GM23248 (cell line): ENCODE measurements around the gene RNF217. TPM values are rescaled to one million over a fixed set of nuclear protein-coding genes. Genes with fewer than 3 reads are reported as not detected.

Source experiments
- DNase-seq: peaks from one replicate; pipeline ENCODE4 v3.0.0-alpha.2; 2015
- H2AFZ ChIP-seq: fragments of 200-600 bp; sonication (generic); 2 replicates; pipeline ENCODE4 v1.6.1; 2016; ENCODE audit warnings: antibody characterized with exemption
- H3F3A ChIP-seq: fragments of 200-600 bp; sonication (generic); 2 replicates; pipeline ENCODE4 v1.6.1; 2016; ENCODE audit warnings: mild to moderate bottlenecking, antibody characterized with exemption, mixed run types; ENCODE audit not compliant: insufficient read depth
- H3K27ac ChIP-seq: fragments of 200-600 bp; sonication (generic); 2 replicates; pipeline ENCODE4 v1.5.1; 2016; ENCODE audit warnings: mild to moderate bottlenecking
- H3K27me3 ChIP-seq: fragments of 200-600 bp; sonication (generic); replicated peaks from 2 replicates; pipeline ENCODE4 v1.6.1; 2016; ENCODE audit warnings: mild to moderate bottlenecking; ENCODE audit not compliant: insufficient read depth
- H3K36me3 ChIP-seq: fragments of 200-600 bp; sonication (generic); 2 replicates; pipeline ENCODE4 v1.6.1; 2016; ENCODE audit warnings: low read depth, mild to moderate bottlenecking
- H3K4me1 ChIP-seq: fragments of 200-600 bp; sonication (generic); 2 replicates; pipeline ENCODE4 v1.6.1; 2016; ENCODE audit warnings: mild to moderate bottlenecking; ENCODE audit not compliant: insufficient read depth
- H3K4me2 ChIP-seq: fragments of 200-600 bp; sonication (generic); one replicate; pipeline ENCODE4 v1.6.1; 2016; ENCODE audit warnings: mild to moderate bottlenecking; ENCODE audit not compliant: unreplicated experiment
- H3K4me3 ChIP-seq: fragments of 200-600 bp; sonication (generic); 2 replicates; pipeline ENCODE4 v1.5.1; 2016; ENCODE audit warnings: mild to moderate bottlenecking
- H3K79me2 ChIP-seq: fragments of 200-600 bp; sonication (generic); 2 replicates; pipeline ENCODE4 v1.6.1; 2016; ENCODE audit warnings: mild to moderate bottlenecking; ENCODE audit not compliant: insufficient read depth
- H3K9ac ChIP-seq: fragments of 200-600 bp; sonication (generic); 2 replicates; pipeline ENCODE4 v1.6.1; 2016; ENCODE audit warnings: mild to moderate bottlenecking
- H3K9me2 ChIP-seq: fragments of 200-600 bp; sonication (generic); 2 replicates; pipeline ENCODE4 v1.6.1; 2016; ENCODE audit warnings: mixed run types, mild to moderate bottlenecking, moderate library complexity; ENCODE audit not compliant: insufficient read depth
- H3K9me3 ChIP-seq: fragments of 200-600 bp; sonication (generic); one replicate; pipeline ENCODE4 v1.6.1; 2017; ENCODE audit warnings: low read depth
- H4K20me1 ChIP-seq: fragments of 200-600 bp; sonication (generic); 2 replicates; pipeline ENCODE4 v1.6.0; 2016; ENCODE audit not compliant: insufficient read depth
- EZH2 ChIP-seq: fragments of 200-600 bp; sonication (generic); IDR thresholded peaks from 2 replicates; pipeline ENCODE4 v1.6.1; 2018; ENCODE audit warnings: antibody characterized with exemption, mild to moderate bottlenecking; ENCODE audit not compliant: insufficient read depth, poor library complexity, severe bottlenecking
- EZH2phosphoT487 ChIP-seq: fragments of 200-600 bp; sonication (generic); IDR thresholded peaks from 2 replicates; pipeline ENCODE4 v1.6.1; 2018; ENCODE audit warnings: antibody characterized with exemption, moderate library complexity, mild to moderate bottlenecking, low read depth; ENCODE audit not compliant: insufficient read depth
- WGBS, 2 experiments: methylation state at CpG; one replicate each; pipeline ENCODE4 v1.1.6; 2015 to 2017; ENCODE audit warnings: low lambda C conversion rate in 2 of 2, low coverage in 1 of 2; ENCODE audit errors: missing lambda C conversion rate in 2 of 2; 5-methylcytosine and 5-hydroxymethylcytosine counted together
- in situ Hi-C: fragments of 300-500 bp; cut with MboI; formaldehyde crosslinking; loops from 2 replicates; pipeline ENCODE4 v1.15.0; 2020
- polyA plus RNA-seq: library from polyadenylated mRNA; unstranded; fragments of >200 nt; fragmentation: Nextera tagmentation; extraction: Ambion mirVana; gene quantifications from 2 replicates; pipeline ENCODE4 v1.2.1, GENCODE V29; 2016
- total RNA-seq: library from RNA; depleted of rRNA; stranded (reverse); fragments of >200 nt; shearing (Covaris generic); gene quantifications from 2 replicates; pipeline ENCODE4 v1.2.3, GENCODE V29; 2014

Gene RNF217
- total and polyA plus RNA-seq, 2 experiments from 2014 or later, result 3.2 to 10.9 TPM

GRCh38 chr6:124987291-124987690, 25.1 kb downstream of the RNF217 start:
- Histone ChIP-seq H3K27ac (no peak overlapping the region), H3K4me3 (no peak overlapping the region), H2AFZ (no peak overlapping the region), H3K9me3 (no peaks in the 10 kb centered on the region), H4K20me1 (no peaks in the 10 kb centered on the region), H3K9ac (no peak overlapping the region), H3K9me2 (no peaks in the 10 kb centered on the region), H3K36me3 (0 out of 2 replicates have a peak, but pooled peaks cover 2% of the 10 kb centered on the region), H3K4me1 (peaks cover 34% of the 10 kb centered on the region), H3K4me2 (peak overlapping the region; percentile 6), H3F3A (peaks cover 9% of the 10 kb centered on the region; the same call in 1 of the 2 replicates), H3K27me3 (no peaks in the 10 kb centered on the region), H3K79me2 (peaks cover 99% of the 10 kb centered on the region)
- WGBS, 2 experiments, result 29 to 38% methylated on average over 1 of the region's 1 CpG
- no peak for DNase-seq
- in situ Hi-C loops, result no loop called here
- TF ChIP-seq EZH2 (no peak), EZH2phosphoT487 (no peak)

- H2AFZ ChIP-seq, result no peak overlapping the region
- H3K9me2 ChIP-seq, result no peaks in the 10 kb centered on the region
- TF ChIP-seq EZH2, result no peak
- TF ChIP-seq EZH2phosphoT487, result no peak
- WGBS, 2 experiments, result 99% methylated on average over 9 of the region's 9 CpGs
- in situ Hi-C loops, result no loop called here
- H3K4me2 ChIP-seq, result no peak overlapping the region
- no peak overlapping the region for H3K4me3 ChIP-seq
- no peaks in the 10 kb centered on the region for H3K27me3 ChIP-seq
- H3K79me2 ChIP-seq, result peaks cover 98% of the 10 kb centered on the region
- peaks cover 9% of the 10 kb centered on the region; the same call in 1 of the 2 replicates for H3F3A ChIP-seq
- H3K27ac ChIP-seq, result no peak overlapping the region
- DNase-seq, result no peak
- H3K4me1 ChIP-seq, result peaks cover 34% of the 10 kb centered on the region
- no peak overlapping the region for H3K9ac ChIP-seq
- H3K36me3 ChIP-seq, result 0 out of 2 replicates have a peak, but pooled peaks cover 2% of the 10 kb centered on the region
- H3K9me3 ChIP-seq, result no peaks in the 10 kb centered on the region
- no peaks in the 10 kb centered on the region for H4K20me1 ChIP-seq
These were observed 25.9 kb downstream of the RNF217 start for GRCh38 chr6:124987999-124988591.

- TF ChIP-seq EZH2 (no peak), EZH2phosphoT487 (no peak)
- peaks cover 98% of the 10 kb centered on the region for H3K79me2 ChIP-seq
- H3K4me1 ChIP-seq, result peaks cover 28% of the 10 kb centered on the region
These were observed 27.1 kb downstream of the RNF217 start for GRCh38 chr6:124989136-124989983.

GRCh38 chr6:124990988-124991387, 28.8 kb downstream of the RNF217 start:
- Histone ChIP-seq H3K27ac (no peak overlapping the region), H4K20me1 (no peaks in the 10 kb centered on the region), H3K4me1 (peaks cover 28% of the 10 kb centered on the region), H3K79me2 (peaks cover 99% of the 10 kb centered on the region), H3K36me3 (0 out of 2 replicates have a peak, but pooled peaks cover 2% of the 10 kb centered on the region), H2AFZ (no peak overlapping the region), H3K9ac (no peak overlapping the region), H3K27me3 (no peaks in the 10 kb centered on the region), H3K4me3 (no peak overlapping the region), H3F3A (peaks cover 14% of the 10 kb centered on the region; the same call in 1 of the 2 replicates), H3K9me3 (no peaks in the 10 kb centered on the region), H3K4me2 (no peak overlapping the region), H3K9me2 (no peaks in the 10 kb centered on the region)
- in situ Hi-C loops, result no loop called here
- TF ChIP-seq EZH2phosphoT487 (no peak), EZH2 (no peak)
- DNase-seq, result no peak
- WGBS, 2 experiments, result 96 to 100% methylated on average over 1 of the region's 1 CpG

More at GRCh38 chr6:124989136-124989983, 27.1 kb downstream of the RNF217 start:
- H3K36me3 ChIP-seq, result 0 out of 2 replicates have a peak, but pooled peaks cover 2% of the 10 kb centered on the region
- DNase-seq, result no peak
- no peaks in the 10 kb centered on the region for H3K27me3 ChIP-seq
- H3K27ac ChIP-seq, result no peak overlapping the region
- no peaks in the 10 kb centered on the region for H3K9me3 ChIP-seq
- H3K4me3 ChIP-seq, result no peak overlapping the region
- no peaks in the 10 kb centered on the region for H3K9me2 ChIP-seq
- in situ Hi-C loops, result no loop called here
- H4K20me1 ChIP-seq, result no peaks in the 10 kb centered on the region
- peaks cover 10% of the 10 kb centered on the region; the same call in 1 of the 2 replicates for H3F3A ChIP-seq
- no peak overlapping the region for H3K9ac ChIP-seq
- no peak overlapping the region for H3K4me2 ChIP-seq
- WGBS, 2 experiments, result 97 to 99% methylated on average over 5 of the region's 5 CpGs
- H2AFZ ChIP-seq, result no peak overlapping the region
